ENCODE results near the gene FMO1.

Gene FMO1

GRCh38 chr1:171266930-171267329 is 18.6 kb downstream of the FMO1 start:
- no peak overlapping the region for H3K27ac ChIP-seq (ENCODE audit: poor library complexity, severe bottlenecking)
- H3K4me1 ChIP-seq (ENCODE audit: insufficient read depth, poor library complexity, severe bottlenecking) = no peaks in the 10 kb centered on the region
- DNase-seq (ENCODE audit: low spot score) (no peak), ATAC-seq (ENCODE audit: low read depth) (no peak)
- no peak for TF ChIP-seq CTCF (IDR thresholded peaks at IDR 0.05; ENCODE audit: poor library complexity, severe bottlenecking)
- no peaks in the 10 kb centered on the region for H3K27me3 ChIP-seq (ENCODE audit: insufficient read depth, poor library complexity, severe bottlenecking)
- H3K4me3 ChIP-seq (ENCODE audit: severe bottlenecking) = no peak overlapping the region
- no peaks in the 10 kb centered on the region for H3K9me3 ChIP-seq (ENCODE audit: severe bottlenecking)
- H3K36me3 ChIP-seq (ENCODE audit: low read depth) = no peaks in the 10 kb centered on the region

- ATAC-seq (ENCODE audit: low read depth) (peak; percentile 36; the same call in 1 of the 3 replicates), DNase-seq (ENCODE audit: low spot score) (no peak)
- H3K9me3 ChIP-seq (ENCODE audit: severe bottlenecking) = no peaks in the 10 kb centered on the region
- TF ChIP-seq CTCF (IDR thresholded peaks at IDR 0.05; ENCODE audit: poor library complexity, severe bottlenecking) = no peak
- no peaks in the 10 kb centered on the region for H3K4me1 ChIP-seq (ENCODE audit: insufficient read depth, poor library complexity, severe bottlenecking)
- no peaks in the 10 kb centered on the region for H3K36me3 ChIP-seq (ENCODE audit: low read depth)
- H3K27me3 ChIP-seq (ENCODE audit: insufficient read depth, poor library complexity, severe bottlenecking) = no peaks in the 10 kb centered on the region
- H3K27ac ChIP-seq (ENCODE audit: poor library complexity, severe bottlenecking) = no peak overlapping the region
- no peak overlapping the region for H3K4me3 ChIP-seq (ENCODE audit: severe bottlenecking)
Observed at GRCh38 chr1:171267391-171267790, 19.1 kb downstream of the FMO1 start.

GRCh38 chr1:171270806-171271205 is 22.5 kb downstream of the FMO1 start:
- DNase-seq (ENCODE audit: low spot score) = no peak
- Histone ChIP-seq H3K9me3 (ENCODE audit: severe bottlenecking) (no peaks in the 10 kb centered on the region), H3K27me3 (ENCODE audit: insufficient read depth, poor library complexity, severe bottlenecking) (no peaks in the 10 kb centered on the region), H3K4me3 (ENCODE audit: severe bottlenecking) (no peak overlapping the region), H3K27ac (ENCODE audit: poor library complexity, severe bottlenecking) (no peak overlapping the region), H3K36me3 (ENCODE audit: low read depth) (no peaks in the 10 kb centered on the region), H3K4me1 (ENCODE audit: insufficient read depth, poor library complexity, severe bottlenecking) (no peaks in the 10 kb centered on the region)
- no peak for ATAC-seq (ENCODE audit: low read depth)
- TF ChIP-seq CTCF (IDR thresholded peaks at IDR 0.05; ENCODE audit: poor library complexity, severe bottlenecking) = no peak

GRCh38 chr1:171277534-171277933 is 29.2 kb downstream of the FMO1 start:
- Histone ChIP-seq H3K9me3 (ENCODE audit: severe bottlenecking) (no peaks in the 10 kb centered on the region), H3K36me3 (ENCODE audit: low read depth) (no peaks in the 10 kb centered on the region), H3K27ac (ENCODE audit: poor library complexity, severe bottlenecking) (no peak overlapping the region), H3K4me1 (ENCODE audit: insufficient read depth, poor library complexity, severe bottlenecking) (no peaks in the 10 kb centered on the region), H3K27me3 (ENCODE audit: insufficient read depth, poor library complexity, severe bottlenecking) (no peaks in the 10 kb centered on the region), H3K4me3 (ENCODE audit: severe bottlenecking) (no peak overlapping the region)
- DNase-seq (ENCODE audit: low spot score) (no peak), ATAC-seq (ENCODE audit: low read depth) (no peak)
- TF ChIP-seq CTCF (IDR thresholded peaks at IDR 0.05; ENCODE audit: poor library complexity, severe bottlenecking) = no peak

GRCh38 chr1:171279234-171279633 is 30.9 kb downstream of the FMO1 start:
- Histone ChIP-seq H3K27ac (ENCODE audit: poor library complexity, severe bottlenecking) (no peak overlapping the region), H3K9me3 (ENCODE audit: severe bottlenecking) (no peaks in the 10 kb centered on the region), H3K36me3 (ENCODE audit: low read depth) (no peaks in the 10 kb centered on the region), H3K4me1 (ENCODE audit: insufficient read depth, poor library complexity, severe bottlenecking) (no peaks in the 10 kb centered on the region), H3K4me3 (ENCODE audit: severe bottlenecking) (no peak overlapping the region), H3K27me3 (ENCODE audit: insufficient read depth, poor library complexity, severe bottlenecking) (no peaks in the 10 kb centered on the region)
- DNase-seq (ENCODE audit: low spot score) = no peak
- ATAC-seq (ENCODE audit: low read depth) = no peak
- no peak for TF ChIP-seq CTCF (IDR thresholded peaks at IDR 0.05; ENCODE audit: poor library complexity, severe bottlenecking)
